IPS-NIHi7 (cell line): ENCODE data around the gene MMP7.
"Not testable (repeated sequence)": the region's sequence is repeated elsewhere in the genome, so short reads cannot be mapped to it uniquely, and the experiment has no call there.

Experiments used
- DNase-seq: peaks from one replicate; pipeline ENCODE4 v3.0.0; 2012; ENCODE audit warnings: mixed read lengths; ENCODE audit errors: extremely low spot score

MMP7 gene

DNA sequence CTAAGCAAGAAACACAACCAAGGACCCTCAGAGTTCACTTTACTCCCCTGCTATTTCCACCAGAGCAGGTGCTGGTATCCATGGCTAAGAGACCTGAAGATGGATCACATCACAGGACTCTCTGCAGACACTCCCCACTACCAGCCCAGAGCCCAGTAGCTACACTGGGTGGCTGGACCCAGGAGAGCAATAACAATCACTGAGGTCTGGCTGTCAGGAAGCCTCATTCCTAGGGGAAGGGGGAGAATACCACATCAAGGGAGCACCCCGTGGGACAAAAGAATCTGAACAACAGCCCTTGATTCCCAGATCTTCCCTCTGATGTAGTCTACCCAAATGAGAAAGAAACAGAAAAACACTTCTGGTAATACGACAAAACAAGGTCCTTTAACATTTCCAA is 9.0 kb upstream of the MMP7 start:
- DNase-seq = no peak

DNA sequence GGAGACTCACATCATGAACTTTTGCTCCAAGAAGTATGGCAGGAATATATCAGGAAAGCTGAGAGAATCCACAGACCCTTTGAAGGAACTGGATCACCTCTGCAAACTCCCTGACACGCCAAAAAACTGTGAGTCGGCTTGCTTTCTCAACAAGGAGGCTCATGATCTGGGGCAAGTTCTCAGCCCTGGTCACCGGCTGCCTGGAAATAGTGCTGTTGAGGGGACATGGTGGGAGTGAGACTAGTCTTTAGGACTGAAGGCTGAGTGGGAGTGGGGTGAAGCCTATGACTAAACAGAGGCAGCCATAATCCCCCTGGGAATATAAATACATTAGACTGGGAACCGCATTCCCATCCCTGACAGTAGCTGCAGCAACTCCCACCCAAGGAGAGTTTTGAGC is 8.4 kb upstream of the MMP7 start:
- DNase-seq = no peak

DNA sequence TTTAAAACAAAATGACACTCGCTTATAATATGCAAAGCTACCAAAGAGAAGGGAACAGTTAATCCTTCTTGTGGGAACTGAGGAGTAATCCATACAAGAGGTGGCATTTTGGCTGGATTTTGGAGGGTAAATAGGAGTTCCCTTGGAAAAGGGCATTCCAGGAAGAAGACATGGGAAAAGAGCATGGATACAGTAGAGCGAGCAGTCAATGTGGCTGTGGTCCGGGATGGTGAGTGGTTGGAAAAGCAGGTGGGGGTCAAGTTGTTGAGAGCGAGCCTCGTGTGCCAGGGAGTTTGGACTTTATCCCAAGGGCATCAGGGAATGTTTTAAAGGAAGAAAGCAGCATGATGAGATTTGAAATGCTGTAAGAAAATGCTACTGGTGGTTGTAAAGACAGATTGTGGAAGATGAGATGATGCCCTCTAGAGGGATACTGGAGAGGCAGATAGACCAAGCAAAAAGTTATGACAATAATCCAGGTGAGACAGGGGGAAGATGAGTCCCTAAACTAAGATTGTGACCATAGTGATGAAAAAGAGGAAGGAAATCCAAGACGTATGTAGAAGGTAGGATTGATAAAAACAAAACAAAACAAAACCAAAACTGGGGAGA is 3.8 kb upstream of the MMP7 start:
- no peak for DNase-seq

DNA sequence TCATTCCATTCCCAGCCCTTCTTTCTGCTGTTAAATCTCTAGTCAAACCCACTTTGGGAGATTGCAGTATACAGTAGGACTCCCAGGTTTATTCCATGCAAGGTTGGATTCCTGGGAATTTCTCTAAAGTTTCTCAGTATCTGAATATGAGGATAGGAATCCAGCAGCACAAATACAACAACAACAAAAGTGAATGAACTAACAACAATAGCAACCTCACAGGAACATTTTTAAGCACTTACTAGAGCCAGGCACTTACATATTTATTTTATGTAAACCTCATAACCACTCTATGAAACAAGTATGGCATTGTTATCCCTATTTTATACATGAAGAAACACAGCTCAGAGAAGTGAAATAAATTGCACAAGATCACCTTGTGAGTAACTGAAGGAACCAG is 1.9 kb downstream of the MMP7 start:
- no peak for DNase-seq

DNA sequence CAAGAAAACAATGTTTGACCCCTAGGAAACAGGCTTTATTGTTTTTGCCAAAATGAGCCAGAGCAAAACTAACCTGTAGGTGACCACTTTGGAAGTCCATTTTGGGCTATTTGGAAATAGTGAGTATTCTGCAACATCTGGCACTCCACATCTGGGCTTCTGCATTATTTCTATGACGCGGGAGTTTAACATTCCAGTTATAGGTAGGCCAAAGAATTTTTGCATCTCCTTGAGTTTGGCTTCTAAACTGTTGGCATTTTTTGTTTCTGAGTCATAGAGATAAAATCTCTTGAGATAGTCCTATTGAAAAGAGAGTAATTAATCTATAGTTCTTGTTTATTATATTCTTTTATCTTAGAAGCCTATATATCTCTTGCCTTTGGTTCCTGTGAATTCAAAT is 2.9 kb downstream of the MMP7 start:
- DNase-seq = no peak

DNA sequence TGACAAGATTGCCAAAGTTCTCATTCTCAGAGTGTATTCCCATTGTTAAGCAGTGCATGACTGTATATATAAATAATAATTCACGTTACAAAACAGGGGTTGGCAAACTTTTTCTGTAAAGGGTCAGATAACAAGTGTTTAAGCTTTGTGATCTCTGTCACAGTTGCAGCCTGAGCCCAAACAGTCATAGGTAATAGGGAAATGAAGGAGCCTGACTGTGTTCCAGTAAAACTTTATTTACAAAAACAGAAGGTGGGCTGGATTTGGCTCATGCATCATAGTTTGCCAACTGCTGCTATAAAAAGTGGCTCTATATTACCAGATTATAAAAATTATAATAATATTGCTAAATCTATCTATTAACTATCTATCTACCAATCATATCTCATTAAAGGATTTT is 3.5 kb downstream of the MMP7 start:
- no peak for DNase-seq

DNA sequence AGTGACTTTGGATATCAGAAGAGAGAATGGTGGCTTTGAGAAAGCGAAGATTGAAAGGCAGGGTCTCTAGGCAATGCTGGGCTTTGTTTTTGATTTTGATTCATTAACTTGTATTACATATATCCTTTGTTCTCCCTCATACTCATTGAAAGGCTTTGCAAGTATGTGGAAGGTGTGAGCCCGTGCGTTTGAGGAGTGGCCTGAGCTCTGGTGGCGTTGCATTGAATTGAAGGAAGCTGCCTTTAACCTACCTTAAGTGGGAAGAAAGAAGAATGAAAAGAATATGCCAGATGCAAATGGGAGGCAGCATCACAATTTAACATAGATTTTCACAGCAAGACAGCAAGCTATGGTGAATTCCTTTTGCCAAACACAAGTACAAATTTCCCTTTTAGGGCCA is 6.7 kb downstream of the MMP7 start:
- DNase-seq = no peak

DNA sequence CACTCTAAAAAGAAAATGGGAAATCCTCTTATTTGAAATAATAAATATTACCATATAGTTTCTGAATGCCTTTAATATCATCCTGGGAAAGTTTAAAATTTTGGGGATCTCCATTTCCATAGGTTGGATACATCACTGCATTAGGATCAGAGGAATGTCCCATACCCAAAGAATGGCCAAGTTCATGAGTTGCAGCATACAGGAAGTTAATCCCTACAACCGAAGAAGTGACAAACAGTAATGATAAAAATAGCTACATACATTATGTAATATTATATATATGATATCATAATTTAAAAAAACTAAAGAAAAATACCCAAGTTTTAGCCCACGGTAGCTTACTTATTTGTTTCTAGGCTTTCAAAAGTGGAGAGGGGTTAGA is 7.4 kb downstream of the MMP7 start:
- DNase-seq = no peak

DNA sequence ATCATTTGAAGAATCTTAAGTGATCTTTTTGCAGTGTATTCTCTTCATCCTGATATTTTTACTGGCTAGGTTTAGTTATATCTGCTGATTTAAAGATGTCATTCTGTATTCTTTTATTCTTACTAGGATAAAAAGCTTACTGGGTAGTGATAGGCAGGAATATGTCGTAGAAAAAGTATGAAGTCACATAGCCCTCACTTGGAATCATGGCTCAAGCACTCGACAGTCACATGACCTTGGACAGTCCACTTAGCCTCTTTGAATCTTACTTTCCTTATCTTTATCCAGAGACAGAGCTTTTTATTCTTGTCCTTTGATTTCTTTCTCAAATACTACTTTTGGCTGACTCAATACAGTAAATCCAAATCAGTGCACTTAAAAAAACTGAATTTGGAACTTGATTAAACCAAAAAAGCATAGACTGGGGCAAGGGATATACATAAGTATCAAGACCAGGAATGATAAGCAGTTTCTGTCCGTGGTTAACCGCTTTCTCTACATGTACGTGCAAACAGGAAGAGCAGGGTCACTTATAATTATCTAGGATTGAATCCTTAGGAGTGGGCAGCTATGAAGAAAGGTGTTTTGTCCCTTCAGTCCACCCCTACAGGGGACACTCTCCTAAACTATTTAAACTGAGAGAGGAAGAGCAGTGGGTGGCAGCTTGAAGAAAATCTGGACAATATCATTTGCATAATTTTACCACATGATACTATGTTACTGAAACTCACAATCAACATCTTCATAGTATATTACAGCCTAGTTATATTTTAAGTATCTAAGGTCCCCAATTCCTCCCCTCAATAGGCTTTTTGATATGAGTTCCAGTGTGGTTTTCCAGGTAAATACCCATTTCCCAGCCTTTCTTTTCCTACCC is 8.0 kb downstream of the MMP7 start:
- DNase-seq = no peak

DNA sequence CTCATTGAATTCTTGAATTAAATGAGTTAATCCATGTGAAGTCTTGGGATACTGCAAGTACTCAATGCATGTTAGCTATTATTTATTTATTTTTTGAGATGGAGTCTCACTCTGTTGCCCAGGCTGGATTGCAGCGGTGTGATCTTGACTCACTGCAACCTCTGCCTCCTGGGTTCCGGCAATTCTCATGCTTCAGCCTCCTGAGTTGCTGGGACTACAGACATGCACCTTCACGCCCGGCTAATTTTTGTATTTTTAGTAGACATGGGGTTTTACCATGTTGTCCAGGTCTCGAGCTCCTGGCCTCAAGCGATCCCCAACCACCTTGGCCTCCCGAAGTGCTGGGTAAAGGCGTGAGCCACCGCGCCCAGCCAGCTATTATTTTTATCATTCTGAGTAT is 9.4 kb downstream of the MMP7 start:
- no peak for DNase-seq

DNA sequence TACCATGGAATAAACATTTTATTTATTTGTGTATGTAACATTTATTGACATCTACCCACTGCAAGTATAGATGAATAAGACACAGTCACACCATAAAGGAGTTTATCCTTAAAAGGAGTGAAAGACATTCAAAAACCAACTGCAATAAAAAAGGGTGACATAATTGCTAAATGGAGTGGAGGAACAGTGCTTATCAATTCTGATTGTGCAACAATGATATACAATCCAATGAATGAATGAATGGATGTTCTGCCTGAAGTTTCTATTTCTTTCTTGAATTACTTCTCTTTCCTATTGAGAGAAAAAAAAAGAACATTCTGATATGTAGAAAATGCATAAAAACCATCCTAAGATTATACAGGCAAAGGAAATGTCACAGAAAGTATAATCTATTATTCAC is 10.0 kb downstream of the MMP7 start:
- no peak for DNase-seq

DNA sequence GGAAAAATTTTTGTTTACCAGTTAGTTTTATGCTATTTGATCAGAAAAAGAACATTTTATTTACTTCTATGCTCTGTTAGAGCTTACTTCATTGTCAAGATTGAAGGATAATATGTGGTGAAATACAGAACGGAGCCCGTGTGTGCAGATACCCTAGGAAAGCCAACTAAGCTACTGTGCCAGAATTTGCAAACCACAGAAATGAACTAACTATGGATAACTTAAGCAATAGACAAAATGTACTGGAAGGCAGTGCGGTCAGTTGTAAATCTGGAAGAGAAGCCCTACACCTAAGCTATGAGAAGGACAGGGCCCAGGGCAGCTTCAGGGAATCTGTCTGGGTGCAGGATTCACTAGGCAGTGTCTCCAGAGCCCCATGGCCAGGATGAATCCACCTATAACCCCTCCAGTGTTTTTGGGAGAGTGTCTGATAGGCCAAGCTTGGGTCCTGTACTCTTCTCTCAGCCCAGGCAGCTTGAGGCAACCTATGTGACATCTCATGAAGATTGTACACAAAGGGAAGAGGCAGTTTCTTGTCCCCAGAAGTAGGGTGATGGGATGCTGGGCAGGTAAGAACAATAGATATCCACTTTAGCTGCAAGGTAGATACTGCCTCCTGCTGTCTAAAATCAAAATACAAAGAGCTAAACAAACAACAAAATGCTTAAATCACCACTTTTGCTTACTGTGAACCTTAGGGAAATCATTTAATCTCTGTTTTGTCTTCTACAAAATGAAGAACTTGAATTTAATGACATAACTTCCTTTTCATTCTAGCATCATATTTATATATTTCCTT is 12.1 kb downstream of the MMP7 start:
- peak; percentile 41 for DNase-seq

DNA sequence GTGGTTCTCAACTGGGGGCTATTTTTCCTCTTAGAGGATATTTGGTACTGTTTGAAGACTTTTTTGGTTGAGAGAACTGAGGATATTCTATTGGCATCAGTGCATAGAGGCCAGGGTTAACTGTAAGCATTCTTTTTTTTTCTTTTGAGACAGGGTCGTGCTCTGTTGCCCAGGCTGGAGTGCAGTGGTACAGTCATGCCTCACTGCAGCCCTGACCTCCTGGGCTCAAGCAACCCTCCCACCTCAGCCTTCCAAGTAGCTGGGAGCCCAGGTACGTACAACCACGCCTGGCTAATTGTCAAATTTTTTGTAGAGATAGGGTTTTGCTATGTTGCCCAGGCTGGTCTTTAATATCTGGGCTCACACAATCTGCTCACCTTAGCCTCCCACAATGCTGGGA is 12.9 kb downstream of the MMP7 start:
- DNase-seq = no peak

DNA sequence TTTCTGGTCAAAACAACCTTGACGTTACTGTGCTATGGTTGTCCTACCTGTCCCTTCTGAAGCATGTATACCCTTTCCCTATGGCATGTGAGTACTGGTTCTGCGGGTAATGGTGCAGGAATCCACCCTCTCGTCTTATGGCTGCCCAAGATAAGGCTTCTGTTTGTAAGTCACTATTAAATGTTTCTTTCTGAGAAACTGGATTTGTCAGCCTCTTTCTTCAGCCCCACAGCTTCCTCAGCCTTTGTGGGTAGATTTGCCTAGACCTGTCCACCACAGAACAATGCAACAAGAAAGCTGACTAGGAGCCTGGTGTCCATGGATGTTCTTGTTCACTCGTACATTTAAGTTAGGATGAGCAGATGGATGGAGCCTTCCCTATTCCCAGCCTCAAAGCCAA is 14.4 kb downstream of the MMP7 start:
- DNase-seq = no peak

DNA sequence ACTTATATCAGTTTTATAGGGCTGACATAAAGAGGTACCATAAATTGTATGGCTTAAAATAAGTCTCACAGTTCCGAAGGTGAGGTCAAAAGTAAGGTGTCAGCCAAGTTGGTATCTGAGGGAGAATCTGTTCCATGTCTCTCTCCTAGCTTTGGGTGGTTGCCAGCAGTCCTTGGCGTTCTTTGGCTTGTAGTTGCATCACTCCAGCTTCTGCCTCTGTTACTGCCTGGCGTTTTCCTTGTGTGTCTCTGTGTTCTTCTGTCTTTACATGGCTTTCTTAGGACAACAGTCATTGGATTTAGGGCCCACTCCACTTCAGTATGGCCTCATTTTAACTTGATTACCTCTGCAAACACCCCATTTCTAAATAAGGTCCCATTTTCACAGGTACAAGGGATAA is 16.7 kb downstream of the MMP7 start:
- DNase-seq = no peak

DNA sequence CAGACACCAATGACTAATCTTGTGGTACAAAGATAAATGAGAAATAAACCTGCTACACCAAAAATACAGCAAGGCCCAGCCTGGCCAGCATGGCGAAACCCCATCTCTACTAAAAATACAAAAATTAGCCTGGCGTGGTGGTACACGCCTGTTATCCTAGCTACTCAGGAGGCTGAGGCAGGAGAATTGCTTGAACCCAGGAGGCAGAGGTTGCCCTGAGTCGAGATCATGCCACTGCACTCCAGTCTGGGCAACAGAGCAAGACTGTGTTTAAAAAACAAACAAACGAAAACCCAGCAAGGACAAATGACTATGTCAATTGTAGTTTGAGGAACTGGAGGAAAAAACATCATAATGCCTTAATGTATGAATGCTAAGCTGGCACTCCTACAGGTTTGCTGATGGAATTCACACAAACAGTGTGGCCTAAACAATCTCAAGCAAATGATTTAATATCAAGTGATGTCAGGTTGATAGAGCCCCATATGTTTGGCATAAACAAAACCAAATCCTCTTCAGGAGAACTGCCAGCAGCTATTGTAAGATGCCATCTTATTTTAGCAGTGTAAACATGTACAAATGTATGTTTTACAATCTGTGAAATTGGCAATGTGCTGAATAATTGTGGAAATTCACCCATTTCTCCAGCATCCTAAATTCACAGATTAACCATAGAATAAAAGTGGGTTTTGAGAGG is 20.0 kb downstream of the MMP7 start:
- no peak for DNase-seq

DNA sequence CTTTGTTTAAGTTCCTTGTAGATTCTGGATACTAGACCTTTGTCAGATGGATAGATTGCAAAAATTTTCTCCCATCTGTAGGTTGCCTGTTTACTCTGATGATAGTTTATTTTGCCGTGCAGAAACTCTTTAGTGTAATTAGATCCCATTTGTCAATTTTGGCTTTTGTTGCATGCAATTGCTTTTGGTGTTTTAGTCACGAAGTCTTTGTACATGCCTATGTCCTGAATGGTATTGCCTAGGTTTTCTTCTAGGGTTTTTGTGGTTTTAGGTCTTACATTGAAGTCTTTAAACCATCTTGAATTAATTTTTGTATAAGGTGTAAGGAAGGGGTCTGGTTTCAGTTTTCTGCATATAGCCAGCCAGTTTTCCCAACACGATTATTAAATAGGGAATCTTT is 27.7 kb downstream of the MMP7 start:
- not testable (repeated sequence) for DNase-seq

DNA sequence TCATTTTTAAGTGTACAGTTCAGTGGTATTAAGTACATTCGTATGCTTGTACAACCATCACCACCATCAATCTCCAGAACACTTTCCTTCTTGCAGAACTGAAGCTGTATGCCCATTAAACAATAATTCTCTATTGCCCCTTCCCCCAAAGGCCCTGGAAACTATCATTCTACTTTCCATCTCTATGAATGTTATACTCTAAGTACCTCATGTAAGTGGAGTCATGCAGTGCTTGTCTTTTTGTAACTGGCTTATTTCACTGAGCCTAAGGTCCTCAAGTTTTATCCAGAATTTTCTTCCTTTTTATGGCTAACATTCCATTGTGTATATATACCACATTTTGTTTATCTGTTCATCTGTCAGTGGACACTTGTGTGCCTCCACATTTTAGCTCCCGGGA is 29.7 kb downstream of the MMP7 start:
- DNase-seq = no peak

DNA sequence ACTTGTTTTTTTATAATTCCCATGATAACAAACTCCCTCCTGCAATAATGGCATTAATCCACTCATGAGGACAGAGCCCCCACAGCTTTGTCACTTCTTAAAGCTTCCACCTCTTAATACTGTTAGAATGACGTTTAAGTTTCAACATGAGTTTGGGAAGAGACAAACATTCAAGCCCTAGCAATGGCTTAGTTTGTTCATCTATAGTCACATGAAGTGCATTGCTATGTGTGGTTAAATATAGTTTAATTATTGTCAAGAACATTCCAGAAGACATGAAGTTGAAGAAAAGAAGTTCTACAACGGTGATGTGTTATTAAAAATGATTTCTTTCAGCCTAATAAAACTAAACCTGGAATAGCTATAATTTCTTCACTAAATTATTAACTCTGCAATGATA is 30.6 kb downstream of the MMP7 start:
- DNase-seq = no peak

DNA sequence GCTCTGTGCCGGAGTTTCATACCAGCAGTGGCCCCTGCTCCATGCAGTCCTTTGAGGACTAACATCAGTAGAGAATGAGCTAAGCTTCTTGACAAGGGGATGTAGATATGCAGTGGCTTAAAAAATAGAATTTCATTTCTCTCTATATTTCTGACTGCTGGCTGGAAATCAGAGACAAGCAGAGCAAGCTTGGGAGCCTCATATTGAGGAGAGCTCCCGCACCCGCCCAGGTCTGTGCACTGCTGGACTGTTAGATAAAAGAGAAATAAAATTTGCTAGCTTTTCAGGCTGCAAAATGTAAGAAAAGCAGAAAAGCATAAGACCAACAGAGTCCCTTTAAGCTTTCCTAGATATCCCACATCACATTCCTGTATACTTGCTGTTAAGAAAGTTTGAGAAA is 31.4 kb downstream of the MMP7 start:
- no peak for DNase-seq

DNA sequence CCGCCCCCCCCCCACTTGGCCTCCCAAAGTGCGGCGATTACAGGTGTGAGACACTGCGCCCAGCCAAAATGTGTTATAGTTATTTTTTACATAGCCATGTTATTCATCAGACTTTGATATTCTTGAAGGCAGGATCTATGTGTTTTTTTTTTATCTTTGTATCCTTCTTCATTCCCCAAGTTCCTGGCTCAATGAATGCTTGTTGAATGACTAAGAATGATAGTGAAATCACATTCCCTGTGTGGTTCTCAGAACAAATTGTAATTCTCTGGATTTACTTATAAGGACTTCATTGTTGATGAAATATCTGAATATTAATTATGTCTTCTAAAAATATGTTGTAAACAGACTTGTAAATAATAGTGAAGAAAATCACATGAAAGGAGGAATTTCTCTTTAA is 33.5 kb downstream of the MMP7 start:
- DNase-seq = no peak
